Stomach (tissue), 4 donors: Measurements from ENCODE around the gene C3orf62.

Experiments used
- CTCF ChIP-seq, 7 experiments: fragments of 450-650 bp in 4 of 7; fragments of 200-600 bp in 3 of 7; sonication (generic) in 3 of 7; IDR thresholded peaks; one replicate each; pipeline ENCODE4 v1.5.1; 2016 to 2019; ENCODE audit warnings: antibody characterized with exemption in 7 of 7, control low read depth in 2 of 7, mild to moderate bottlenecking in 1 of 7
- EP300 ChIP-seq: sonication (generic); formaldehyde crosslinking; IDR thresholded peaks from one replicate; pipeline ENCODE4 v1.6.1; 2017; ENCODE audit warnings: antibody characterized with exemption
- POLR2A ChIP-seq, 4 donors: fragments of 450-650 bp; IDR thresholded peaks; one replicate each; pipeline ENCODE4 v1.6.1; 2016; ENCODE audit warnings: antibody characterized with exemption in 4 of 4, control low read depth in 2 of 4, mild to moderate bottlenecking in 1 of 4, moderate library complexity in 1 of 4

GRCh38 chr3:49324768-49325167, 47.7 kb upstream of the C3orf62 start:
- TF ChIP-seq EP300 (no peak), CTCF (IDR thresholded peaks at IDR 0.05) (no peak), POLR2A (IDR thresholded peaks at IDR 0.05) (no peak)
